Neuron (in vitro differentiated cells): ENCODE data around the gene FAM200C.
A peak's percentile ranks its signal among the peaks of the same experiment; 100 is the strongest.

Source experiments
- H2AFZ ChIP-seq: one replicate; pipeline ENCODE4 v1.6.1; 2013; ENCODE audit warnings: low read depth, mild to moderate bottlenecking, inconsistent platforms, low read length, moderate library complexity
- H3K27me3 ChIP-seq: one replicate; pipeline ENCODE4 v1.6.1; 2013; ENCODE audit warnings: low read length; ENCODE audit not compliant: insufficient read depth
- H3K36me3 ChIP-seq: one replicate; pipeline ENCODE4 v1.6.1; 2013; ENCODE audit warnings: low read length; ENCODE audit not compliant: insufficient read depth
- H3K4me1 ChIP-seq: one replicate; pipeline ENCODE4 v1.6.1; 2013; ENCODE audit warnings: low read length; ENCODE audit not compliant: insufficient read depth
- H3K4me3 ChIP-seq: 2 replicates; pipeline ENCODE4 v1.5.1; 2013; ENCODE audit warnings: mild to moderate bottlenecking, low read length, moderate library complexity
- H3K9me3 ChIP-seq: one replicate; pipeline ENCODE4 v1.6.1; 2013; ENCODE audit warnings: low read length

FAM200C gene

DNA sequence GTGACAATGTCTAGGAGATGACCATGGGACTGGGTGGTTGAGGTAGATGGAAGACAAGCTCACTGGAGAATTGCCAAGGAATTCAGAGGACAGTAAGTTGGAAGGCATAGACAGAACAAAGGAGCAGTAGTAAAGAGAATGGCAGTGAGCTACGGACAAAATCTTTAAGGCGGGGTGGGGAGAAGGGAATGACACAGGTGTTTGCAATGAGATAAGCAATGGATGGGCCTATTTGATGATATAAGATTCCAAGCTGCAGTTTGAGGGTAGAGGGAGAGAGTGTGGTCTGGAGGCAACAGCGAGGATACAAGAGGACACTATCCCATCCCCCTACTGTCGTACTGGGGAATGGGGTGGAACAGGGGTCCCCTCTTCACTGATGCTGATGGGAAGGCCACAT is 36.2 kb upstream of the FAM200C start:
- Histone ChIP-seq H3K4me1 (peaks cover 20% of the 10 kb centered on the region), H3K27me3 (no peaks in the 10 kb centered on the region), H2AFZ (no peak overlapping the region), H3K9me3 (no peaks in the 10 kb centered on the region), H3K4me3 (no peak overlapping the region), H3K36me3 (no peaks in the 10 kb centered on the region)

DNA sequence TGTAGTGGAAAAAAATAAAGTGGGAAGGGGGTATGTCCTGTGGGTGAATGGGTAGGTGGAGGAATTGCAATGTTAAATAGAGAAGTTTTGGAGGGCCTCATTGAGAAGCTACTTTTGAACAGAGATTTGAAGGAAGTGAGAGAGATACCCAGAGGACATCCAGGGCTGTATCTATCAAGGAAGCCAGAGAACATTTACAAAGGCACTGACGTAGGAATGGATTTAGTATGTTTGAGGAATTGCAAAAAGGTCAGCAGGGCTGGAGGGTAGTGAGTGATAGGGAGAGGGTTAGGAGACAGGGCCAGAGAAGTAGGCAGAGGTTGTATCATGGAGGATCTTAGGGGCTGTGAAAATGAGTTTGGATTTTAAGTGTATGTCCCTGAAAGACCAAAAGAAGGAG is 35.7 kb upstream of the FAM200C start:
- Histone ChIP-seq H3K36me3 (no peaks in the 10 kb centered on the region), H3K4me3 (no peak overlapping the region), H3K4me1 (peaks cover 20% of the 10 kb centered on the region), H2AFZ (no peak overlapping the region), H3K9me3 (no peaks in the 10 kb centered on the region), H3K27me3 (no peaks in the 10 kb centered on the region)

DNA sequence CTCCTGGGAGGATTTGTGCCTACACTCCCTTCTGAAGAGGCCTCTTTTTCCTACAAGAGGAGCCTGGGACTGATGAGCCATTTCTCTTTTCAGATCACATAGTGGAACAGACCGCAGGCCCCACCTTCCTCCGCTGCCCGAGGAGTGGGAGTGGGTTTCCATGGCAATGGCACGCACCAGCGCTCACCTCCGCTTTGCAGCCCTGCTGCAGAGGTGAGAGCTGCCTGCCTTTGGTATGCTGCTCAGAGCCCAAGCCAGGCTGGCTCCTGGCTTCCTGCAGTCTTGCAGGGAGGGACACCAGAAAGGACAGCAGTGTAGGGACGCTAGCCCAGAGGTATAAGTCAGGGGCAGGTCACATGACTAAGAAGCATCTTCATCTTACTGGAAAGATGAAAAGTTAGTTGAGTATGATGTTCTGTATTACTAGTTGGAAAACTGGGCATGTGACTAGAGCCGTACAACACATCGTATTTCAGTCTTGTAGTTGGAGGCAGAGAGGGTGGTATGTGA is 34.2 kb upstream of the FAM200C start:
- Histone ChIP-seq H2AFZ (peak overlapping the region; percentile 20), H3K4me1 (peaks cover 20% of the 10 kb centered on the region), H3K9me3 (no peaks in the 10 kb centered on the region), H3K27me3 (no peaks in the 10 kb centered on the region), H3K4me3 (peak overlapping the region; percentile 28), H3K36me3 (peaks cover 7% of the 10 kb centered on the region)

DNA sequence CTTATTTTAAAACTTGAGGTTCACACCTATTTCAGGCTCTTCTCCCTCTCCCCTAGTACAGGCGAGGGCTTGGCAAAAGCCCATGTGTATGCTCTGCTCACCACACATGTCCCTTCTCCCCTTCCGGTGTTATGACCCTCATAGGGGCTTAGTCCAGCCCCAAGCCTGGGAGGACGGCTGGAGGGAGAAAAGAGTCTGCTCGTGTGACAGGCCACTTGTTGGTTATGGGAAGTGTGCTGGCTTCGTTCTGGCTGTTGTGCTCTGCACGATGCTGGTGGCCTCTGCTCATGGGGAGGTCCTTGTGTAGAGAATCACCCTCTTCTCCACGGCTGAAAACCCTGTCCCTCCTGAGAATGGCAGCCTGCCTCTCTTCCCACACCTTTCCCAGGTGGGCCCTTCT is 32.9 kb upstream of the FAM200C start:
- H3K4me3 ChIP-seq = no peak overlapping the region
- no peak overlapping the region for H2AFZ ChIP-seq
- H3K9me3 ChIP-seq = no peaks in the 10 kb centered on the region
- peaks cover 19% of the 10 kb centered on the region for H3K36me3 ChIP-seq
- no peaks in the 10 kb centered on the region for H3K27me3 ChIP-seq
- peaks cover 20% of the 10 kb centered on the region for H3K4me1 ChIP-seq

DNA sequence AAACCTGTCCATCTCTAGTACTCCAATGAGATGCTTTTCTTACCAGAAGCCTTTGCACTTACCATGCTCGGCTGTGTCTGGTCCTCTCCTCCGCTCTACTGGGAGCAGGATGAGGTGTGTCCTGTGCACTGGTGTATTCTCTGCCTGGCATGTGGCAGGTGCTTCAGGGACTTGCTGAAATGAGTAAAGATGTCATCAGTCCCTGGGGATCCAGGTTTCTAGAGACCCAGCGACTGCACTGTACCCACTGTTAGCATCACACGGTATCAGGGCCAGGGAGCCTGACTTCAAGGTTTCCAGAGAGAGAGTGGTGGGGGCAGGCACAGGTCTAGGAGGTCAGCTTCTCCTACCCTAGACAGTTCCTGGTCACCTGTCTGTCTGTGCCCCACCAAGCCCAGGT is 32.3 kb upstream of the FAM200C start:
- H3K4me3 ChIP-seq = no peak overlapping the region
- no peaks in the 10 kb centered on the region for H3K9me3 ChIP-seq
- H3K4me1 ChIP-seq = peaks cover 20% of the 10 kb centered on the region
- H3K27me3 ChIP-seq = no peaks in the 10 kb centered on the region
- peaks cover 25% of the 10 kb centered on the region for H3K36me3 ChIP-seq
- H2AFZ ChIP-seq = no peak overlapping the region

DNA sequence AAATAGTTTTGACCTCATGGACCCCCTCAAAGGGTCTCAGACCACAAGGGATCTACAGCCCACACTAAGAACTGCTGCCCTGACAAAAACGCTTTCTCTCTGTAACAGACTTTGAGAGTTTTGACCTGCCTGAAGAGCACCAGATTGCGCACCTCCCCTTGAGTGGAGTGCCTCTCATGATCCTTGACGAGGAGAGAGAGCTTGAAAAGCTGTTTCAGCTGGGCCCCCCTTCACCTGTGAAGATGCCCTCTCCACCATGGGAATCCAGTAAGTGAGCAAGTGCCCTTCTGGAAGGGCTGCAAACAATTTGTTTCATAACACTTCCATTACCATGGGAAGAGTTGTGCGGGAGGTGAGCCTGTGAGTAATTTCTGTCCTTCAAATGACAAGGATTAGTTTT is 27.8 kb upstream of the FAM200C start:
- Histone ChIP-seq H3K9me3 (no peaks in the 10 kb centered on the region), H3K4me3 (no peak overlapping the region), H3K36me3 (peaks cover 55% of the 10 kb centered on the region), H2AFZ (no peak overlapping the region), H3K27me3 (no peaks in the 10 kb centered on the region), H3K4me1 (peaks cover 27% of the 10 kb centered on the region)

DNA sequence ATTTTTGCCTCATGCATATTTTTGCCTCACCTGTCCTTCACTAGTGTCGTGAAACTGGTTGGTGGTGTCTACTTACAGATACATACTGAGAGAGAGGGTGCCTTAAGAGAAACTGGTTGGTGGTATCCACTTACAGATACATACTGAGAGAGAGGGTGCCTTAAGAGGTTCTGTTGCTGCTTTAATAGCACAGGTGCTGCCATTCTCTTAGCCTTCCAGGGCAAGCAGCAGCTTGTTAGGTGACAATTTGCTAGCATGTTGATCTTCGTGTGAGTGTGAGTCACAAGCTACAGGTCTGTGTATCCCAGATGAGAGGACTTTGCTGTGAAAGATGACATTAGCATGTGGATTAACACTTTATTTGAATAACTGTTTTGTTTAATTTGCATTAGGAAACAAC is 23.2 kb upstream of the FAM200C start:
- peak overlapping the region; percentile 93 for H3K4me3 ChIP-seq
- no peaks in the 10 kb centered on the region for H3K27me3 ChIP-seq
- peaks cover 43% of the 10 kb centered on the region for H3K4me1 ChIP-seq
- H3K36me3 ChIP-seq = peaks cover 39% of the 10 kb centered on the region
- no peaks in the 10 kb centered on the region for H3K9me3 ChIP-seq
- no peak overlapping the region for H2AFZ ChIP-seq

DNA sequence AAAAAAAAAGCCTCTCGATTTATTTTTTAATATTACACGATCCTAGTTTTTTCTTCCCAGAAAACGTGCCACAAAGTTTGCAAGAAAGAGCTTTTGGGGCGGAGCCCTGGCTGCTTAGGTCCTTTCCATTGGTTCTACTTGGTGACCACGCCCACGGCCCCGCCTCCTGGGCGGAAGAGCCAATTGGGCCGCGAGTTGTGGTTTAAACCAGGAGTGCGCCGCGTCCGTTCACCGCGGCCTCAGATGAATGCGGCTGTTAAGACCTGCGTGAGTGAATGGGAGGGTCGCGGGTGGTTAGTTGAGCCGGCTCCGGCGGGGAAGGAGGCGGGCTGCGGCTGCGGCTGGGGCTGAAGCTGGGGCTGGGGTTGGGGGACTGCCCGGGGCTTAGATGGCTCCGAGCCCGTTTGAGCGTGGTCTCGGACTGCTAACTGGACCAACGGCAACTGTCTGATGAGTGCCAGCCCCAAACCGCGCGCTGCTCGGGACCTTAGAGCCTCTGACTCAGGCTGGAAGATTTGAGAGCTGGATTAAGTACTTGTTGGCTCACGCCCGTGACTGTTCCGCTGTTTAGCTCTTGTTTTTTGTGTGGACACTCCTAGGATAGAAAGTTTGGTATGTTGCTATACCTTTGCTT is 21.9 kb upstream of the FAM200C start, which contains the start of gene PTTG1:
PTTG1 (plus strand) TSS at position 231 of the 634 bp plus-strand sequence. CDS start 458 bp downstream, outside the sequence.
- Histone ChIP-seq H3K4me1 (peaks cover 51% of the 10 kb centered on the region), H3K4me3 (peak within 1 kb of the TSS; percentile 93), H2AFZ (peak within 1 kb of the TSS; percentile 71), H3K9me3 (no peaks in the 10 kb centered on the region), H3K27me3 (no peaks in the 10 kb centered on the region), H3K36me3 (peaks cover 26% of the 10 kb centered on the region)

DNA sequence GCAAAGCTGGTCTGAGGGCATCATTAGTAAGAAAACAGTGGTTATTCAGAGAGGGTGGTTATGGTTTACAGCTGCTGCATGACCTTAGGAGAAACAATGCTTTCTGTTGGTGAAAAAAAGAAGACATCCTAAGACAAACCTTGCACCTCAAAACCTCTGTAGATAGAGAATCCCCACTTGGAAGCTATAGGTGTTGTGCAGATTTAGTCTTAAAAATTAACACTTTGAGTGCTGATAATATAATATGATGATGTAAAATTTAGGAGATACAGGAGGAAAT is 20.4 kb upstream of the FAM200C start:
- peaks cover 22% of the 10 kb centered on the region for H3K36me3 ChIP-seq
- H3K4me1 ChIP-seq = peaks cover 50% of the 10 kb centered on the region
- no peak overlapping the region for H2AFZ ChIP-seq
- no peaks in the 10 kb centered on the region for H3K9me3 ChIP-seq
- H3K27me3 ChIP-seq = no peaks in the 10 kb centered on the region
- no peak overlapping the region for H3K4me3 ChIP-seq

DNA sequence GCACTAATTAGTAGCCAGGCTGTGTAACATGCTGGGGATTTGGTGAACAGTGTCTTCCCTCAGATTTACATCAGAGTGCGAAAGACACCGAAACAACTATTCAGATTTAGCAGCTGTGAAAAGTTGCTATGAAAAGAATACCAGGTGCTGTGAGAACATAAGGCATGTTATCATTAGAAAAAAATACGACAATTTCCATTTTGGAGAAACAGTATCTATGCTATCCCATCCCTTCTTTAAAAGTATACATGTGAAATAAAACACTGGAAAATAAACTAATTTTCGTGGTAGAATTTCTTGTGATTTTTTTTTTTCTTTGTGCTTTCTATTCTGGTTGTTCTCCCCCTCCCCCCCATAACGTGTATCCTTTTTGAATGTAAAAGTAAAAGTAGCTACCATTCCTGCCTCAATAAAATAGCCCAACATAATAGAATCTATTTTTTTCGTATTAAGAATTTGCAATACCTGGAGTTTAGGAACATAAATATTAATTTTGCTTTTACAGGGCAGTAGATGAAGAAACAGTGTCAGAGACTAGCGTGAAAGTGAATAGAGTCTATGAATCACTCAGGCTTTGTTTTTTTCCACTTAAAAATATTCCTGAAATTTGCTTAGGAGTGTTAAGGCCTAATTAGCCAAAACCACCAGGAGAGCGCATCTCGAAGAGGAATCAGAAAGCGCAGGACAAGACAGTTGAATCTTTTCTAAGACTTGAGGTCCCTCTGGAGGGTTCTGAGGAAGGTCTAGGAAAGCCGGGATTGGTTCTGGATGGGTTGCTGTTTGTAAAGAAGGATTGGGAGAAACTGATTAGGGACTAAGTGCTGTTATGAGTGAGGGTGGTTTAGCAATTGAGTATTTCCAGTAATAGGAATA is 19.8 kb upstream of the FAM200C start:
- H3K36me3 ChIP-seq = peaks cover 22% of the 10 kb centered on the region
- H3K4me3 ChIP-seq = peak overlapping the region; percentile 86
- no peaks in the 10 kb centered on the region for H3K27me3 ChIP-seq
- H3K4me1 ChIP-seq = peaks cover 45% of the 10 kb centered on the region
- H2AFZ ChIP-seq = peak overlapping the region; percentile 25
- no peaks in the 10 kb centered on the region for H3K9me3 ChIP-seq

DNA sequence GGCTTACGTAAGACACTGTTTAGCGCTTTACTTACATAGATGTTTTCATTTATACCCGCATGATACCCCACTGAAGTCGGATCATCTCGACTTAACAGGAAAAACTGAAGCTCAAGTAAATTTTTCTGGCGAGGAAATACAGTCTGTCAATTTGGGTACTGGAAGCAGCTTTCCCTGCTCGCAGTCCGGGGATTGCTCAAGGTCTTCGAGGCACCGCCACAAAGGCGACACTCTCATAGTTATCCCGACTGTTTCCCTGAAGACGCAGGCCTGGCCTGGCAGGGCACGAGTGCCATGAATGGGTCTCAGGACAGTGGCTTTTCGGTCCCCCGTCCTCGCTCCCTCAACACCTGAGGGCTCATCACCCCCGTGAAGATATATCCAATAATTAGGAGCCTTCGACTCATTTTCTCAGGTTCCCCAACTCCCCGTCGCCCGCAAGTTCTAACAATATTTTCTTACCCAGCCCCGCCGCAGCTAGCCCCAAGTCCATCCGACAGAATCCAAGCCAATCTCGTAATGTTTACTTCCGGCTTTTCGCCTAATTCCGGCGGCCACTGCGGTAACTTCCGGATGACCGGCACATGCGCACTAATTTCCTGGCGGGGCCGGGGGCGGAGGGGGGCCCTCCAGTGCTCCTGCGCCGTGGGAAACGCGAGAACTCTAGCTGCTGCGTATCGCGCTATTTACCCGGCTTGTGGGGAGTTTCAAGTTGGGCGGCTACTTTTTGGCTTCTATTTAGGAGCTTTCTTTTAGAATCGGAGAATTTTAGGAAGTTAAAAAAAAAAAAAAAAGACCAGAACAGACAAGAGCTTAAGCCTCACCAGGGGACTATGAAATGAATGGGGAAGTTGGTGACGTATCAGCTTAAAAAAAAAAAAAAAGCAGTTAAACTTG is 19.0 kb upstream of the FAM200C start, which contains the start of gene SLU7:
SLU7 (minus strand) TSS at position 521 of the 897 bp plus-strand sequence. CDS start 3,787 bp downstream, outside the sequence.
- Histone ChIP-seq H3K9me3 (no peaks in the 10 kb centered on the region), H3K4me3 (peak within 1 kb of the TSS; percentile 86), H2AFZ (peak within 1 kb of the TSS; percentile 25)

DNA sequence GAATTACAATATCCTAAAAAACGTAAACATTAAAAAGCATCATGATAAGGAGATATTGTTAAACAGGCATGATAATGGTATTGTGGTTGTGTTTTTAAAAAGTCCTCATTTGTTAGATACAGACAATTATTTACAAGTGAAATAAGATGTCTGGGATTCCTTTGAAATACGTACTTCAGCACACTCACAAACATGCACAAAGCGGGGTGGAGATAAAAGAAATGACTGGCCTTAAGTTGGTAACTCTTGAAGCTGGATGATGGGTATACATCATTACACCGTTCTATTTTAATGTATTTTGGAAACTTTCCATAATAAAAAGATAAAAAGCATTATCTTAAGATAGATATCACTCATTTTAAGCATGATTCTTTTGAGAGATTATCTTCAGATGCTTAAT is 1.0 kb downstream of the FAM200C start:
- H3K27me3 ChIP-seq = no peaks in the 10 kb centered on the region
- H3K9me3 ChIP-seq = no peaks in the 10 kb centered on the region
- peaks cover 20% of the 10 kb centered on the region for H3K4me1 ChIP-seq
- H2AFZ ChIP-seq = no peak overlapping the region
- H3K4me3 ChIP-seq = peak overlapping the region; percentile 81
- H3K36me3 ChIP-seq = peaks cover 39% of the 10 kb centered on the region

More for the DNA sequence above, 19.0 kb upstream of the FAM200C start, which contains the start of gene SLU7:
- H3K4me1 ChIP-seq = peaks cover 36% of the 10 kb centered on the region
- no peaks in the 10 kb centered on the region for H3K27me3 ChIP-seq
- H3K36me3 ChIP-seq = peaks cover 22% of the 10 kb centered on the region
